HepG2 (cell line): ENCODE data around the gene FABP1. TPM values are rescaled to one million over a fixed set of nuclear protein-coding genes. Genes with fewer than 3 reads are reported as not detected.
A peak's percentile ranks its signal among the peaks of the same experiment; 100 is the strongest.

ENCODE experiments used
- AGO2 ChIP-seq: fragments of 200-400 bp; formaldehyde crosslinking; optimal IDR thresholded peaks from 2 replicates; pipeline ENCODE3; 2017; ENCODE audit warnings: mild to moderate bottlenecking, low read depth, low read length, moderate library complexity
- ARNTL ChIP-seq: sonication (generic); formaldehyde crosslinking; IDR thresholded peaks from 2 replicates; pipeline ENCODE4 v1.4.0; 2020; ENCODE audit warnings: mild to moderate bottlenecking, missing genetic modification reagents
- ATM ChIP-seq: fragments of 450-650 bp; IDR thresholded peaks from 2 replicates; pipeline ENCODE4 v1.7.1; 2017; ENCODE audit warnings: mild to moderate bottlenecking, borderline replicate concordance
- CENPT ChIP-seq: sonication (generic); formaldehyde crosslinking; IDR thresholded peaks from 2 replicates; pipeline ENCODE4 v1.8.0; 2022; ENCODE audit warnings: low read depth, mild to moderate bottlenecking, moderate library complexity, missing genetic modification reagents
- E2F2 ChIP-seq: sonication (generic); formaldehyde crosslinking; IDR thresholded peaks from 2 replicates; pipeline ENCODE4 v1.4.0; 2020; ENCODE audit warnings: missing genetic modification reagents, borderline replicate concordance
- ERF ChIP-seq: IDR thresholded peaks from 2 replicates; pipeline ENCODE4 v1.6.1; 2018; ENCODE audit warnings: missing biosample characterization, missing genetic modification reagents
- FOXJ3 ChIP-seq: sonication (generic); formaldehyde crosslinking; IDR thresholded peaks from 2 replicates; pipeline ENCODE4 v1.4.0; 2020; ENCODE audit warnings: missing genetic modification reagents, mild to moderate bottlenecking, borderline replicate concordance
- KAT2B ChIP-seq: fragments of 150-350 bp; IDR thresholded peaks from 2 replicates; pipeline ENCODE4 v1.6.1; 2014; ENCODE audit warnings: low read depth, low read length, borderline replicate concordance
- KLF12 ChIP-seq: sonication (generic); formaldehyde crosslinking; IDR thresholded peaks from 2 replicates; pipeline ENCODE4 v1.4.0; 2020; ENCODE audit warnings: missing genetic modification reagents, borderline replicate concordance
- PHF8 ChIP-seq: sonication (generic); formaldehyde crosslinking; IDR thresholded peaks from 2 replicates; pipeline ENCODE4 v1.5.0; 2020; ENCODE audit warnings: missing genetic modification reagents
- RELA ChIP-seq: sonication (generic); formaldehyde crosslinking; IDR thresholded peaks from 2 replicates; pipeline ENCODE4 v1.4.0; 2020; ENCODE audit warnings: missing genetic modification reagents
- TBP ChIP-seq: sonication (generic); formaldehyde crosslinking; IDR thresholded peaks from 2 replicates; pipeline ENCODE4 v1.5.0; 2020; ENCODE audit warnings: missing genetic modification reagents
- ZNF263 ChIP-seq: sonication (generic); formaldehyde crosslinking; IDR thresholded peaks from 2 replicates; pipeline ENCODE4 v1.4.0; 2020; ENCODE audit warnings: missing genetic modification reagents
- ZNF615 ChIP-seq: sonication (generic); formaldehyde crosslinking; IDR thresholded peaks from 2 replicates; pipeline ENCODE4 v1.5.0; 2020; ENCODE audit warnings: mild to moderate bottlenecking, missing genetic modification reagents, borderline replicate concordance
- ZNF713 ChIP-seq: sonication (generic); formaldehyde crosslinking; IDR thresholded peaks from 2 replicates; pipeline ENCODE4 v1.4.0; 2020; ENCODE audit warnings: mild to moderate bottlenecking, missing genetic modification reagents
- ZSCAN25 ChIP-seq: sonication (generic); formaldehyde crosslinking; IDR thresholded peaks from 2 replicates; pipeline ENCODE4 v1.8.0; 2022; ENCODE audit warnings: mild to moderate bottlenecking, missing genetic modification reagents
- ZSCAN5A ChIP-seq: sonication (generic); formaldehyde crosslinking; IDR thresholded peaks from 2 replicates; pipeline ENCODE4 v1.8.0; 2022; ENCODE audit warnings: mild to moderate bottlenecking, missing genetic modification reagents, borderline replicate concordance
- polyA plus RNA-seq, 8 experiments: library from polyadenylated mRNA; depleted of rRNA in 3 of 8; stranded (reverse) in 7 of 8; unstranded in 1 of 8; fragments of >200 nt; fragmentation: Illumina TruSeq in 4 of 8; extraction: Trizol in 4 of 8; gene quantifications; 2 replicates each; pipeline versions ENCODE4 v1.2.1 to v1.2.3, GENCODE V29; 2011 to 2016; ENCODE audit warnings: low read depth in 4 of 8, missing spikeins in 1 of 8, mixed read lengths in 1 of 8; ENCODE audit not compliant: insufficient read depth in 1 of 8
- total RNA-seq, 5 experiments: library from RNA; depleted of rRNA; stranded (reverse); fragments of >200 nt; fragmentation: Illumina TruSeq; extraction: Trizol; gene quantifications; 2 replicates each; pipeline ENCODE4 v1.2.3, GENCODE V29; 2016; ENCODE audit warnings: low read depth in 1 of 5
- TF ChIP-seq, protein P1 (sequence below): sonication (generic); formaldehyde crosslinking; IDR thresholded peaks from 2 replicates; pipeline ENCODE4 v1.5.0; 2020; ENCODE audit warnings: missing genetic modification reagents, mild to moderate bottlenecking, borderline replicate concordance
- TF ChIP-seq, protein P2 (sequence below): sonication (generic); formaldehyde crosslinking; IDR thresholded peaks from 2 replicates; pipeline ENCODE4 v1.5.0; 2020; ENCODE audit warnings: mild to moderate bottlenecking, missing genetic modification reagents, borderline replicate concordance

FABP1 gene
- total and polyA plus RNA-seq, 2 of the 13 experiments (the other 11 are each of a cell fraction or from before 2014, with no cell fraction given): 644 to 1,608 TPM

GRCh38 chr2:88125924-88126771, 1.7 kb downstream of the FABP1 start (continued):
- TF ChIP-seq TBP (CRISPR knock-in tag) (no peak), CENPT (0 out of 2 replicates have a peak, but pooled peaks have one; percentile 8), PHF8 (CRISPR knock-in tag) (no peak; the same call in 1 of the 2 replicates), ATM (no peak), KLF12 (CRISPR knock-in tag) (no peak), ZSCAN25 (no peak), FOXJ3 (CRISPR knock-in tag) (no peak), RELA (CRISPR knock-in tag) (no peak), ZNF713 (CRISPR knock-in tag) (no peak), ZSCAN5A (CRISPR knock-in tag) (no peak), ARNTL (no peak), ZNF615 (CRISPR knock-in tag) (no peak), E2F2 (CRISPR knock-in tag) (no peak), KAT2B (no peak), ZNF263 (peak; percentile 49; the same call in 1 of the 2 replicates), ERF (CRISPR knock-in tag) (no peak), AGO2 (peak; percentile 84)
- TF ChIP-seq, protein P1, sequence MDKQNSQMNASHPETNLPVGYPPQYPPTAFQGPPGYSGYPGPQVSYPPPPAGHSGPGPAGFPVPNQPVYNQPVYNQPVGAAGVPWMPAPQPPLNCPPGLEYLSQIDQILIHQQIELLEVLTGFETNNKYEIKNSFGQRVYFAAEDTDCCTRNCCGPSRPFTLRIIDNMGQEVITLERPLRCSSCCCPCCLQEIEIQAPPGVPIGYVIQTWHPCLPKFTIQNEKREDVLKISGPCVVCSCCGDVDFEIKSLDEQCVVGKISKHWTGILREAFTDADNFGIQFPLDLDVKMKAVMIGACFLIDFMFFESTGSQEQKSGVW: peak; percentile 29; the same call in 1 of the 2 replicates
- TF ChIP-seq, protein P2, sequence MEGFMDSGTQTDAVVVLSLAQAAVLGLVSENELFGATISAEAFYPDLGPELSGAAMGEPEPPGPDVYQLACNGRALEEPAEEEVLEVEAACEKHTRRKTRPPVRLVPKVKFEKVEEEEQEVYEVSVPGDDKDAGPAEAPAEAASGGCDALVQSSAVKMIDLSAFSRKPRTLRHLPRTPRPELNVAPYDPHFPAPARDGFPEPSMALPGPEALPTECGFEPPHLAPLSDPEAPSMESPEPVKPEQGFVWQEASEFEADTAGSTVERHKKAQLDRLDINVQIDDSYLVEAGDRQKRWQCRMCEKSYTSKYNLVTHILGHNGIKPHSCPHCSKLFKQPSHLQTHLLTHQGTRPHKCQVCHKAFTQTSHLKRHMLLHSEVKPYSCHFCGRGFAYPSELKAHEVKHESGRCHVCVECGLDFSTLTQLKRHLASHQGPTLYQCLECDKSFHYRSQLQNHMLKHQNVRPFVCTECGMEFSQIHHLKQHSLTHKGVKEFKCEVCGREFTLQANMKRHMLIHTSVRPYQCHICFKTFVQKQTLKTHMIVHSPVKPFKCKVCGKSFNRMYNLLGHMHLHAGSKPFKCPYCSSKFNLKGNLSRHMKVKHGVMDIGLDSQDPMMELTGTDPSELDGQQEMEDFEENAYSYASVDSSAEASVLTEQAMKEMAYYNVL: no peak
